Prostate gland (tissue), 2 donors: ENCODE results near the gene DEAF1. TPM values are rescaled to one million over a fixed set of nuclear protein-coding genes. Genes with fewer than 3 reads are reported as not detected.

ENCODE experiments used
- DNase-seq: peaks from one replicate; pipeline ENCODE4 v3.0.0-alpha.2; 2019; ENCODE audit warnings: low spot score
- H3K27ac ChIP-seq, 2 donors: fragments of 200-600 bp; sonication (generic); 2 replicates each; pipeline ENCODE4 v1.5.1; 2017 to 2019
- H3K27me3 ChIP-seq: fragments of 200-600 bp; sonication (generic); replicated peaks from 2 replicates; pipeline ENCODE4 v1.5.1; 2019; ENCODE audit not compliant: insufficient read depth
- H3K36me3 ChIP-seq, 2 donors: fragments of 200-600 bp; sonication (generic); 1 replicate in 1 of 2; 2 replicates in 1 of 2; pipeline versions ENCODE4 v1.5.1 to v1.8.1; 2017 to 2019
- H3K4me1 ChIP-seq: fragments of 200-600 bp; sonication (generic); replicated peaks from 2 replicates; pipeline ENCODE4 v1.5.1; 2019
- H3K4me3 ChIP-seq, 2 donors: fragments of 200-600 bp; sonication (generic); 2 replicates each; pipeline ENCODE4 v1.5.1; 2017 to 2019
- H3K9me3 ChIP-seq: fragments of 200-600 bp; sonication (generic); 2 replicates; pipeline ENCODE4 v1.5.1; 2017
- CTCF ChIP-seq, 4 experiments: fragments of 200-600 bp in 2 of 4; fragments of 450-650 bp in 2 of 4; sonication (generic) in 2 of 4; IDR thresholded peaks; 1 replicate in 3 of 4; 2 replicates in 1 of 4; pipeline ENCODE4 v1.5.1; 2016 to 2019; ENCODE audit warnings: antibody characterized with exemption in 4 of 4, mild to moderate bottlenecking in 2 of 4, moderate library complexity in 2 of 4
- POLR2A ChIP-seq: fragments of 450-650 bp; IDR thresholded peaks from one replicate; pipeline ENCODE4 v1.6.1; 2016; ENCODE audit warnings: antibody characterized with exemption, mild to moderate bottlenecking
- POLR2AphosphoS5 ChIP-seq: sonication (generic); formaldehyde crosslinking; IDR thresholded peaks from one replicate; pipeline ENCODE4 v1.6.1; 2017; ENCODE audit warnings: antibody characterized with exemption
- WGBS: methylation state at CpG from one replicate; pipeline ENCODE4 v1.1.5; 2018; 5-methylcytosine and 5-hydroxymethylcytosine counted together
- intact Hi-C: fragments of 100-400 bp; cut with DNase I; formaldehyde crosslinking; loops from one replicate; pipeline ENCODE4 v1.14.2; 2022
- total RNA-seq, 2 donors: library from RNA; depleted of rRNA; stranded (reverse); fragments of >200 nt; gene quantifications; one replicate each; pipeline ENCODE4 v1.1.0, GENCODE V29; 2016

The DEAF1 gene
- total RNA-seq, 2 donors from 2014 or later: 53.5 to 102 TPM

GRCh38 chr11:697811-698311 lies 2.8 kb upstream of the DEAF1 start:
- Histone ChIP-seq H3K4me1 (peaks cover 28% of the 10 kb centered on the region), H3K36me3 (no peaks in the 10 kb centered on the region), H3K27ac (peak overlapping the region; percentile 18 to 99), H3K4me3 (no peak overlapping the region), H3K9me3 (no peaks in the 10 kb centered on the region), H3K27me3 (no peaks in the 10 kb centered on the region)
- intact Hi-C loops: no loop called here
- TF ChIP-seq POLR2A (no peak), CTCF (IDR thresholded peaks at IDR 0.05) (no peak), POLR2AphosphoS5 (no peak)
- WGBS: 77% methylated on average over 11 of the region's 11 CpGs
- DNase-seq: no peak

GRCh38 chr11:696955-697491 lies 2.0 kb upstream of the DEAF1 start:
- no peak for DNase-seq
- H3K36me3 ChIP-seq: no peaks in the 10 kb centered on the region
- peaks cover 25% of the 10 kb centered on the region for H3K4me1 ChIP-seq
- no peaks in the 10 kb centered on the region for H3K27me3 ChIP-seq
- WGBS: 66% methylated on average over 11 of the region's 11 CpGs
- H3K4me3 ChIP-seq: peak overlapping the region in 1 of 2 donors; percentile 86
- peak overlapping the region; percentile 99 to 100 for H3K27ac ChIP-seq
- intact Hi-C loops: no loop called here
- TF ChIP-seq POLR2A: no peak
- peak; percentile 22 for TF ChIP-seq POLR2AphosphoS5
- no peaks in the 10 kb centered on the region for H3K9me3 ChIP-seq

- Histone ChIP-seq H3K27me3 (no peaks in the 10 kb centered on the region), H3K4me1 (peaks cover 28% of the 10 kb centered on the region), H3K9me3 (no peaks in the 10 kb centered on the region), H3K36me3 (no peaks in the 10 kb centered on the region), H3K27ac (peak within 1 kb of the TSS; percentile 99 to 100), H3K4me3 (peak within 1 kb of the TSS; percentile 83 to 86)
- intact Hi-C loops: no loop called here
- DNase-seq: peak; percentile 99
- TF ChIP-seq CTCF (IDR thresholded peaks at IDR 0.05): peak in 1 of 4 experiments; percentile 16
- peak; percentile 56 for TF ChIP-seq POLR2AphosphoS5
- TF ChIP-seq POLR2A: peak; percentile 63
- 1% methylated on average over 100 of the region's 101 CpGs for WGBS
Observed at GRCh38 chr11:695538-696248, 671 bp upstream of the DEAF1 start, which contains the start of gene TMEM80. Gene TMEM80 (plus strand): TSS chr11:695816. CDS start chr11:695828, 12 bp downstream.

- Histone ChIP-seq H3K36me3 (no peaks in the 10 kb centered on the region), H3K27ac (peak overlapping the region; percentile 99 to 100), H3K4me3 (peak overlapping the region; percentile 83 to 86), H3K27me3 (no peaks in the 10 kb centered on the region), H3K9me3 (no peaks in the 10 kb centered on the region), H3K4me1 (peaks cover 32% of the 10 kb centered on the region)
- WGBS: under 1% methylated on average over 25 of the region's 25 CpGs
- DNase-seq: no peak
- intact Hi-C loops: no loop called here
- TF ChIP-seq POLR2A (no peak), POLR2AphosphoS5 (peak; percentile 22), CTCF (IDR thresholded peaks at IDR 0.05) (no peak)
Observed at GRCh38 chr11:695288-695537, 191 bp upstream of the DEAF1 start.

GRCh38 chr11:693887-694562 lies 997 bp downstream of the DEAF1 start:
- Histone ChIP-seq H3K27me3 (no peaks in the 10 kb centered on the region), H3K9me3 (no peaks in the 10 kb centered on the region), H3K36me3 (no peaks in the 10 kb centered on the region), H3K4me3 (peak overlapping the region; percentile 83 to 86), H3K4me1 (peaks cover 32% of the 10 kb centered on the region), H3K27ac (peak overlapping the region; percentile 35 to 99)
- intact Hi-C loops: no loop called here
- no peak for TF ChIP-seq POLR2A
- TF ChIP-seq POLR2AphosphoS5: no peak
- TF ChIP-seq CTCF (IDR thresholded peaks at IDR 0.05): no peak
- DNase-seq: no peak
- WGBS: 62% methylated on average over 15 of the region's 15 CpGs
